ENCODE measurements around the gene GPR162. TPM values are rescaled to one million over a fixed set of nuclear protein-coding genes. Genes with fewer than 3 reads are reported as not detected.
A peak's percentile ranks its signal among the peaks of the same experiment; 100 is the strongest.

Gene GPR162
- total and polyA plus RNA-seq, 2 experiments from 2014 or later = 38.6 to 41.1 TPM

GRCh38 chr12:6779708-6780432 is 41.8 kb upstream of the GPR162 start:
- no peak overlapping the region for H3K27ac ChIP-seq
- TF ChIP-seq CTCF (IDR thresholded peaks at IDR 0.05; ENCODE audit: low read depth, low read length) = no peak

GRCh38 chr12:6780573-6780972 is 41.0 kb upstream of the GPR162 start:
- no peak for TF ChIP-seq CTCF (IDR thresholded peaks at IDR 0.05; ENCODE audit: low read depth, low read length)
- Histone ChIP-seq H3K4me3 (no peak overlapping the region), H3K27ac (no peak overlapping the region), H3K36me3 (no peaks in the 10 kb centered on the region), H3K4me1 (ENCODE audit: low read depth) (peaks cover 17% of the 10 kb centered on the region), H3K9me3 (ENCODE audit: low read depth) (no peaks in the 10 kb centered on the region), H3K27me3 (no peaks in the 10 kb centered on the region)
- no peak for DNase-seq (ENCODE audit: low read depth in 1 of 2, low spot score in 1 of 2)

More at GRCh38 chr12:6779708-6780432, 41.8 kb upstream of the GPR162 start:
- H3K4me3 ChIP-seq = no peak overlapping the region
- H3K9me3 ChIP-seq (ENCODE audit: low read depth) = no peaks in the 10 kb centered on the region
- no peak for DNase-seq (ENCODE audit: low read depth in 1 of 2, low spot score in 1 of 2)
- no peaks in the 10 kb centered on the region for H3K36me3 ChIP-seq
- no peaks in the 10 kb centered on the region for H3K27me3 ChIP-seq
- H3K4me1 ChIP-seq (ENCODE audit: low read depth) = peaks cover 17% of the 10 kb centered on the region

- H3K27ac ChIP-seq = no peak overlapping the region
- TF ChIP-seq CTCF (IDR thresholded peaks at IDR 0.05; ENCODE audit: low read depth, low read length) = no peak
- H3K9me3 ChIP-seq (ENCODE audit: low read depth) = no peaks in the 10 kb centered on the region
- H3K4me1 ChIP-seq (ENCODE audit: low read depth) = peaks cover 17% of the 10 kb centered on the region
- no peaks in the 10 kb centered on the region for H3K36me3 ChIP-seq
- no peak overlapping the region for H3K4me3 ChIP-seq
- H3K27me3 ChIP-seq = no peaks in the 10 kb centered on the region
- DNase-seq (ENCODE audit: low read depth in 1 of 2, low spot score in 1 of 2) = no peak
These were observed 39.5 kb upstream of the GPR162 start for GRCh38 chr12:6782119-6782518.

- peak overlapping the region; percentile 27 for H3K27ac ChIP-seq
- no peaks in the 10 kb centered on the region for H3K36me3 ChIP-seq
- peaks cover 16% of the 10 kb centered on the region for H3K4me1 ChIP-seq (ENCODE audit: low read depth)
- TF ChIP-seq CTCF (IDR thresholded peaks at IDR 0.05; ENCODE audit: low read depth, low read length) = no peak
- no peaks in the 10 kb centered on the region for H3K27me3 ChIP-seq
- peak in 1 of 2 donors; percentile 23 for DNase-seq (ENCODE audit: low read depth in 1 of 2, low spot score in 1 of 2)
- H3K4me3 ChIP-seq = no peak overlapping the region
- H3K9me3 ChIP-seq (ENCODE audit: low read depth) = no peaks in the 10 kb centered on the region
These were observed 38.6 kb upstream of the GPR162 start for GRCh38 chr12:6782850-6783566.

- no peak overlapping the region for H3K27ac ChIP-seq
- H3K4me3 ChIP-seq = no peak overlapping the region
- H3K36me3 ChIP-seq = no peaks in the 10 kb centered on the region
- no peaks in the 10 kb centered on the region for H3K9me3 ChIP-seq (ENCODE audit: low read depth)
- no peak for DNase-seq (ENCODE audit: low read depth in 1 of 2, low spot score in 1 of 2)
- H3K4me1 ChIP-seq (ENCODE audit: low read depth) = peaks cover 11% of the 10 kb centered on the region
- no peak for TF ChIP-seq CTCF (IDR thresholded peaks at IDR 0.05; ENCODE audit: low read depth, low read length)
- no peaks in the 10 kb centered on the region for H3K27me3 ChIP-seq
These were observed 37.8 kb upstream of the GPR162 start for GRCh38 chr12:6783828-6784227.
